Measurements from ENCODE around the gene ARHGAP26.

GRCh38 chr5:143083006-143083405, 312.8 kb downstream of the ARHGAP26 start:
- TF ChIP-seq POLR2AphosphoS5 (IDR thresholded peaks at IDR 0.05) (no peak), CTCF (IDR thresholded peaks at IDR 0.05) (no peak)
